Activated T-cell treated with anti-CD3 and anti-CD28 coated beads, Interleukin-2, amount 50 U/mL, for 72 hours (primary cell): ENCODE data around the gene CDK7. TPM values are rescaled to one million over a fixed set of nuclear protein-coding genes. Genes with fewer than 3 reads are reported as not detected.
"Not testable (repeated sequence)": the region's sequence is repeated elsewhere in the genome, so short reads cannot be mapped to it uniquely, and the experiment has no call there.

Experiments used
- ATAC-seq, 2 donors: fragments of 150-1000 bp; cut with Tn5 transposase; replicated peaks in 1 of 2; 2 replicates each; pipeline ENCODE4 v1.10.0; 2021; ENCODE audit warnings: moderate library complexity in 2 of 2, mild to moderate bottlenecking in 1 of 2
- DNase-seq, 2 donors: peaks; one replicate each; pipeline ENCODE4 v3.0.0; 2021 to 2022; ENCODE audit warnings: mixed read lengths in 1 of 2
- H3K27ac Mint-ChIP-seq: one replicate; pipeline ENCODE4 v1.8.0; 2022; ENCODE audit warnings: mild to moderate bottlenecking, moderate library complexity, mixed read lengths
- H3K27me3 Mint-ChIP-seq: one replicate; pipeline ENCODE4 v1.8.0; 2022; ENCODE audit warnings: low read depth, mixed read lengths
- H3K36me3 Mint-ChIP-seq, 2 donors: one replicate each; pipeline ENCODE4 v1.8.0; 2022; ENCODE audit warnings: mixed read lengths in 2 of 2, mild to moderate bottlenecking in 1 of 2; ENCODE audit not compliant: insufficient read depth in 2 of 2
- H3K4me1 Mint-ChIP-seq: one replicate; pipeline ENCODE4 v1.8.0; 2022; ENCODE audit warnings: low read depth, mixed read lengths
- H3K4me3 Mint-ChIP-seq, 2 donors: one replicate each; pipeline ENCODE4 v1.8.0; 2022; ENCODE audit warnings: mild to moderate bottlenecking in 2 of 2, mixed read lengths in 2 of 2, moderate library complexity in 2 of 2
- H3K9me3 Mint-ChIP-seq, 2 donors: one replicate each; pipeline ENCODE4 v1.8.0; 2022; ENCODE audit warnings: mixed read lengths in 2 of 2
- total RNA-seq, 2 donors: library from RNA; stranded (reverse); gene quantifications; one replicate each; pipeline ENCODE4 v1.2.3, GENCODE V29; 2022

CDK7 gene
- total RNA-seq, 2 donors from 2014 or later, result 52.2 to 67.3 TPM

- Mint-ChIP-seq H3K9me3 (no peaks in the 10 kb centered on the region), H3K36me3 (peaks cover 2 to 8% of the 10 kb centered on the region in 2 donors), H3K4me3 (peak overlapping the region; percentile 93 to 100), H3K4me1 (peaks cover 24% of the 10 kb centered on the region), H3K27me3 (no peaks in the 10 kb centered on the region), H3K27ac (peak overlapping the region; percentile 99)
- DNase-seq (peak; percentile 92 to 95), ATAC-seq (peak; percentile 92 to 93)
Measured at GRCh38 chr5:69217548-69218526, 16.8 kb upstream of the CDK7 start.

- ATAC-seq (no peak), DNase-seq (no peak)
- Mint-ChIP-seq H3K27ac (no peak overlapping the region), H3K27me3 (no peaks in the 10 kb centered on the region), H3K4me3 (no peak overlapping the region), H3K9me3 (no peaks in the 10 kb centered on the region), H3K4me1 (peaks cover 24% of the 10 kb centered on the region), H3K36me3 (peaks cover 2 to 6% of the 10 kb centered on the region in 2 donors)
Measured at GRCh38 chr5:69219939-69220338, 14.7 kb upstream of the CDK7 start.

GRCh38 chr5:69220371-69220770 lies 14.3 kb upstream of the CDK7 start:
- not testable (repeated sequence) for H3K27ac Mint-ChIP-seq, H3K36me3 Mint-ChIP-seq
- peaks cover 24% of the 10 kb centered on the region for H3K4me1 Mint-ChIP-seq

GRCh38 chr5:69220833-69221232 lies 13.9 kb upstream of the CDK7 start:
- H3K9me3 Mint-ChIP-seq, H3K36me3 Mint-ChIP-seq, DNase-seq, H3K27ac Mint-ChIP-seq, H3K4me3 Mint-ChIP-seq, H3K27me3 Mint-ChIP-seq, ATAC-seq: not testable (repeated sequence)
- peaks cover 23% of the 10 kb centered on the region for H3K4me1 Mint-ChIP-seq

More at GRCh38 chr5:69220371-69220770, 14.3 kb upstream of the CDK7 start:
- H3K4me3 Mint-ChIP-seq, ATAC-seq, DNase-seq, H3K9me3 Mint-ChIP-seq, H3K27me3 Mint-ChIP-seq: not testable (repeated sequence)

- Mint-ChIP-seq H3K4me3 (no peak overlapping the region), H3K4me1 (no peaks in the 10 kb centered on the region), H3K27ac (no peak overlapping the region), H3K36me3 (peaks cover 2 to 8% of the 10 kb centered on the region in 2 donors), H3K27me3 (no peaks in the 10 kb centered on the region), H3K9me3 (no peaks in the 10 kb centered on the region)
- no peak for DNase-seq
- ATAC-seq, result no peak
Measured at GRCh38 chr5:69224520-69224919, 10.2 kb upstream of the CDK7 start.

GRCh38 chr5:69225860-69226259 lies 8.8 kb upstream of the CDK7 start:
- Mint-ChIP-seq H3K4me1 (no peaks in the 10 kb centered on the region), H3K36me3 (peaks cover 0 to 5% of the 10 kb centered on the region in 2 donors), H3K9me3 (no peaks in the 10 kb centered on the region), H3K27me3 (no peaks in the 10 kb centered on the region), H3K4me3 (no peak overlapping the region), H3K27ac (no peak overlapping the region)
- DNase-seq (no peak), ATAC-seq (no peak)

GRCh38 chr5:69230181-69230580 lies 4.5 kb upstream of the CDK7 start:
- peaks cover 10% of the 10 kb centered on the region for H3K4me1 Mint-ChIP-seq

GRCh38 chr5:69231281-69231680 lies 3.4 kb upstream of the CDK7 start:
- ATAC-seq (no peak), DNase-seq (no peak)
- Mint-ChIP-seq H3K4me3 (no peak overlapping the region), H3K9me3 (no peaks in the 10 kb centered on the region), H3K27ac (no peak overlapping the region), H3K4me1 (peaks cover 19% of the 10 kb centered on the region), H3K27me3 (no peaks in the 10 kb centered on the region), H3K36me3 (peaks cover 0 to 7% of the 10 kb centered on the region in 2 donors)

More at GRCh38 chr5:69230181-69230580, 4.5 kb upstream of the CDK7 start:
- Mint-ChIP-seq H3K27me3 (no peaks in the 10 kb centered on the region), H3K9me3 (no peaks in the 10 kb centered on the region), H3K36me3 (peaks cover 0 to 5% of the 10 kb centered on the region in 2 donors), H3K27ac (no peak overlapping the region), H3K4me3 (no peak overlapping the region)
- ATAC-seq (no peak), DNase-seq (no peak)

GRCh38 chr5:69231851-69232250 lies 2.8 kb upstream of the CDK7 start:
- peaks cover 0 to 9% of the 10 kb centered on the region in 2 donors for H3K36me3 Mint-ChIP-seq
- H3K4me1 Mint-ChIP-seq, result peaks cover 25% of the 10 kb centered on the region
- H3K27me3 Mint-ChIP-seq, result no peaks in the 10 kb centered on the region
- ATAC-seq, result no peak
- H3K27ac Mint-ChIP-seq, result no peak overlapping the region
- H3K9me3 Mint-ChIP-seq, result no peaks in the 10 kb centered on the region
- H3K4me3 Mint-ChIP-seq, result no peak overlapping the region
- no peak for DNase-seq

- H3K27ac Mint-ChIP-seq, result peak overlapping the region; percentile 1
- peaks cover 8 to 28% of the 10 kb centered on the region in 2 donors for H3K36me3 Mint-ChIP-seq
- DNase-seq, ATAC-seq, H3K9me3 Mint-ChIP-seq, H3K27me3 Mint-ChIP-seq: not testable (repeated sequence)
- peaks cover 62% of the 10 kb centered on the region for H3K4me1 Mint-ChIP-seq
- H3K4me3 Mint-ChIP-seq, result peak overlapping the region; percentile 43 to 71
Measured at GRCh38 chr5:69236733-69237132, 2.0 kb downstream of the CDK7 start.

GRCh38 chr5:69237877-69238276 lies 3.2 kb downstream of the CDK7 start:
- DNase-seq (no peak), ATAC-seq (no peak)
- no peak overlapping the region for H3K27ac Mint-ChIP-seq
- H3K36me3 Mint-ChIP-seq, result peaks cover 9 to 31% of the 10 kb centered on the region in 2 donors
- H3K4me3 Mint-ChIP-seq, result peak overlapping the region in 1 of 2 donors; percentile 43
- H3K9me3 Mint-ChIP-seq, result no peaks in the 10 kb centered on the region
- H3K27me3 Mint-ChIP-seq, result no peaks in the 10 kb centered on the region
- peaks cover 62% of the 10 kb centered on the region for H3K4me1 Mint-ChIP-seq

- no peaks in the 10 kb centered on the region for H3K27me3 Mint-ChIP-seq
- H3K36me3 Mint-ChIP-seq, result peaks cover 9 to 33% of the 10 kb centered on the region in 2 donors
- ATAC-seq, result no peak
- no peak overlapping the region for H3K27ac Mint-ChIP-seq
- DNase-seq, result no peak
- H3K4me1 Mint-ChIP-seq, result peaks cover 64% of the 10 kb centered on the region
- peak overlapping the region in 1 of 2 donors; percentile 26 for H3K4me3 Mint-ChIP-seq
- H3K9me3 Mint-ChIP-seq, result no peaks in the 10 kb centered on the region
Measured at GRCh38 chr5:69238760-69239251, 4.1 kb downstream of the CDK7 start.

- no peak for DNase-seq
- peaks cover 0 to 1% of the 10 kb centered on the region in 2 donors for H3K9me3 Mint-ChIP-seq
- peaks cover 9 to 43% of the 10 kb centered on the region in 2 donors for H3K36me3 Mint-ChIP-seq
- H3K27me3 Mint-ChIP-seq, result no peaks in the 10 kb centered on the region
- no peak overlapping the region for H3K4me3 Mint-ChIP-seq
- peaks cover 60% of the 10 kb centered on the region for H3K4me1 Mint-ChIP-seq
- no peak for ATAC-seq
- no peak overlapping the region for H3K27ac Mint-ChIP-seq
Measured at GRCh38 chr5:69242215-69242927, 7.7 kb downstream of the CDK7 start.
